ENCODE data around the gene RNF144A. TPM values are rescaled to one million over a fixed set of nuclear protein-coding genes. Genes with fewer than 3 reads are reported as not detected.
A peak's percentile ranks its signal among the peaks of the same experiment; 100 is the strongest.

The RNF144A gene
- polyA plus RNA-seq, 3 donors, result 0.30 to 0.68 (median 0.48) TPM

DNA sequence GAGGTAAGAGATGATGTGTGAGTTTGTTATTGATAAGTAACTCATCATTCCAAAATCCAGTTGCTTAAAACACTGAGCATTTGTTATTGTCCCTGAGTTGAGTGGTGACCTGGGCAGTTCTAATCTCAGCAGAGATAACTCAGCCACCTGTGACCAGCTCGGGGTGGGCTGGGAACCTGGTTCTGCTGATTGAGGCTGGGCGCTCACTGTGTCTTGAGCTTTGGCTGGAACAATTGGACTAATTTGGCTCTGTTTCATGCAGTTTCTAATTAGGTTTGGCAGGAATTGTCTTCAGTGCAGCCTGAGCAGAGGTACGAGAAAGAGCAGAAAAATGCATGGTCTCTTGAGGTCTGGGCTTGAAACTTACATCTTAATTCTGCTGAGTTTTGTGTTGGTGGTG lies 144.7 kb downstream of the RNF144A start:
- H3K27ac ChIP-seq (ENCODE audit: low read depth in 1 of 2, low read length in 2 of 2), result no peak overlapping the region
- Mint-ChIP-seq H3K36me3 (peaks cover 0 to 6% of the 10 kb centered on the region in 2 donors), H3K4me3 (no peak overlapping the region), H3K4me1 (peaks cover 19% of the 10 kb centered on the region), H3K27ac (peak overlapping the region in 1 of 7 donors; percentile 21), H3K27me3 (ENCODE audit: low read depth in 3 of 3) (peaks cover 0 to 2% (median 0%) of the 10 kb centered on the region in 3 donors), H3K9me3 (peaks cover 8 to 12% (median 9%) of the 10 kb centered on the region in 7 donors)
- H4K20me1 ChIP-seq (ENCODE audit: insufficient read depth, low read length), result no peaks in the 10 kb centered on the region
- TF ChIP-seq, protein P1, sequence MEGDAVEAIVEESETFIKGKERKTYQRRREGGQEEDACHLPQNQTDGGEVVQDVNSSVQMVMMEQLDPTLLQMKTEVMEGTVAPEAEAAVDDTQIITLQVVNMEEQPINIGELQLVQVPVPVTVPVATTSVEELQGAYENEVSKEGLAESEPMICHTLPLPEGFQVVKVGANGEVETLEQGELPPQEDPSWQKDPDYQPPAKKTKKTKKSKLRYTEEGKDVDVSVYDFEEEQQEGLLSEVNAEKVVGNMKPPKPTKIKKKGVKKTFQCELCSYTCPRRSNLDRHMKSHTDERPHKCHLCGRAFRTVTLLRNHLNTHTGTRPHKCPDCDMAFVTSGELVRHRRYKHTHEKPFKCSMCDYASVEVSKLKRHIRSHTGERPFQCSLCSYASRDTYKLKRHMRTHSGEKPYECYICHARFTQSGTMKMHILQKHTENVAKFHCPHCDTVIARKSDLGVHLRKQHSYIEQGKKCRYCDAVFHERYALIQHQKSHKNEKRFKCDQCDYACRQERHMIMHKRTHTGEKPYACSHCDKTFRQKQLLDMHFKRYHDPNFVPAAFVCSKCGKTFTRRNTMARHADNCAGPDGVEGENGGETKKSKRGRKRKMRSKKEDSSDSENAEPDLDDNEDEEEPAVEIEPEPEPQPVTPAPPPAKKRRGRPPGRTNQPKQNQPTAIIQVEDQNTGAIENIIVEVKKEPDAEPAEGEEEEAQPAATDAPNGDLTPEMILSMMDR (IDR thresholded peaks at IDR 0.05), result no peak
- no peaks in the 10 kb centered on the region for H3K27me3 ChIP-seq (ENCODE audit: control insufficient read depth in 2 of 2, insufficient read depth in 2 of 2, low read length in 2 of 2)
- DNase-seq, result no peak
- 96% methylated on average over 3 of the region's 3 CpGs for WGBS (ENCODE audit: insufficient coverage)
- no peak overlapping the region for H3K4me3 ChIP-seq (replicated peaks in 1 of 3; ENCODE audit: low read depth in 2 of 3, low read length in 3 of 3)
- no peak overlapping the region for H2AFZ ChIP-seq (ENCODE audit: insufficient read depth, low read depth, low read length, poor library complexity, severe bottlenecking)
- H3K36me3 ChIP-seq (replicated peaks in 1 of 2; ENCODE audit: control insufficient read depth in 1 of 2, insufficient read depth in 2 of 2, low read length in 2 of 2), result no peaks in the 10 kb centered on the region
- no peaks in the 10 kb centered on the region for H3K79me2 ChIP-seq (ENCODE audit: insufficient read depth, low read length)
- peaks cover 0 to 5% of the 10 kb centered on the region in 2 donors for H3K9me3 ChIP-seq (replicated peaks in 1 of 2; ENCODE audit: control insufficient read depth in 1 of 2, insufficient read depth in 1 of 2, low read length in 2 of 2)
- H3K4me2 ChIP-seq (replicated peaks; ENCODE audit: extremely low read depth, low read length, poor library complexity, severe bottlenecking), result no peak overlapping the region
- peaks cover 26 to 31% of the 10 kb centered on the region in 2 donors for H3K4me1 ChIP-seq (ENCODE audit: control insufficient read depth in 1 of 2, insufficient read depth in 2 of 2, low read length in 2 of 2)
- intact Hi-C loops (cut with micrococcal nuclease), result no loop called here
- H3K9ac ChIP-seq (ENCODE audit: insufficient read depth, low read length, poor library complexity, severe bottlenecking), result no peak overlapping the region

DNA sequence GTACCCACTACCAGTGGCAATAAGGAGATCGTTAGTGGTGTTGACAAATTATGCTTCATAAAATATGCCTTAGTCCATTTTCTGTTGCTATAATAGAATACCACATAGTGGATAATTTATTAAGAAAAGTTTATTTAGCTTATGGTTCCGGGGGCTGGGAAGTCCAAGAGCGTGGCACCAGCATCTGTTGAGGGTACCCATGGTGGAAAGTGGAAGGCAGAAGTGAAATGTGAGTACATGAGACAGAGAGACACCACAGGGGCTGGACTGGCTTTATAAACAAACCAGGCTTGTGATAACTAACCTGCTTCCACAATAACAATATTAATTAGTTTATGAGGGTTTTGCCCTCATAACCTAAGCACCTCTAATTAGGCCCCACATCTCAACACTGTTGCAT lies 146.6 kb downstream of the RNF144A start:
- Histone ChIP-seq H3K9ac (ENCODE audit: insufficient read depth, low read length, poor library complexity, severe bottlenecking) (no peak overlapping the region), H4K20me1 (ENCODE audit: insufficient read depth, low read length) (no peaks in the 10 kb centered on the region), H3K4me3 (replicated peaks in 1 of 3; ENCODE audit: low read depth in 2 of 3, low read length in 3 of 3) (no peak overlapping the region), H3K79me2 (ENCODE audit: insufficient read depth, low read length) (no peaks in the 10 kb centered on the region), H3K27ac (ENCODE audit: low read depth in 1 of 2, low read length in 2 of 2) (no peak overlapping the region), H3K27me3 (ENCODE audit: control insufficient read depth in 2 of 2, insufficient read depth in 2 of 2, low read length in 2 of 2) (no peaks in the 10 kb centered on the region), H3K36me3 (replicated peaks in 1 of 2; ENCODE audit: control insufficient read depth in 1 of 2, insufficient read depth in 2 of 2, low read length in 2 of 2) (no peaks in the 10 kb centered on the region), H3K9me3 (replicated peaks in 1 of 2; ENCODE audit: control insufficient read depth in 1 of 2, insufficient read depth in 1 of 2, low read length in 2 of 2) (peaks cover 0 to 5% of the 10 kb centered on the region in 2 donors), H3K4me2 (replicated peaks; ENCODE audit: extremely low read depth, low read length, poor library complexity, severe bottlenecking) (no peak overlapping the region), H3K4me1 (ENCODE audit: control insufficient read depth in 1 of 2, insufficient read depth in 2 of 2, low read length in 2 of 2) (peaks cover 10 to 13% of the 10 kb centered on the region in 2 donors), H2AFZ (ENCODE audit: insufficient read depth, low read depth, low read length, poor library complexity, severe bottlenecking) (no peak overlapping the region)
- peak overlapping the region in 1 of 7 donors; percentile 42 for H3K27ac Mint-ChIP-seq
- no peak overlapping the region for H3K4me3 Mint-ChIP-seq
- intact Hi-C loops (cut with micrococcal nuclease), result no loop called here
- no peak for DNase-seq
- peaks cover 8 to 12% (median 9%) of the 10 kb centered on the region in 7 donors for H3K9me3 Mint-ChIP-seq
- 80% methylated on average over 2 of the region's 3 CpGs for WGBS (ENCODE audit: insufficient coverage)
- peaks cover 19% of the 10 kb centered on the region for H3K4me1 Mint-ChIP-seq
- peaks cover 0 to 2% (median 0%) of the 10 kb centered on the region in 3 donors for H3K27me3 Mint-ChIP-seq (ENCODE audit: low read depth in 3 of 3)
- peaks cover 0 to 6% of the 10 kb centered on the region in 2 donors for H3K36me3 Mint-ChIP-seq
- TF ChIP-seq, protein P1 (IDR thresholded peaks at IDR 0.05), result no peak

Measured in CD14-positive monocyte (primary cell).